NT2/D1 (cell line): Measurements from ENCODE around the gene CNIH3.

ENCODE experiments used
- DNase-seq: peaks from one replicate; pipeline ENCODE4 v3.0.0-alpha.2; 2011; ENCODE audit warnings: low read depth, low spot score
- H3K27me3 ChIP-seq: 2 replicates; pipeline ENCODE4 v1.6.0; 2011; ENCODE audit warnings: mild to moderate bottlenecking; ENCODE audit not compliant: insufficient read length, insufficient read depth
- H3K36me3 ChIP-seq: 2 replicates; pipeline ENCODE4 v1.6.1; 2011; ENCODE audit warnings: mild to moderate bottlenecking, low read length, mixed read lengths; ENCODE audit not compliant: insufficient read depth, insufficient read length
- H3K4me1 ChIP-seq: 2 replicates; pipeline ENCODE4 v1.5.1; 2011; ENCODE audit not compliant: insufficient read depth, insufficient read length
- H3K4me3 ChIP-seq: 2 replicates; pipeline ENCODE4 v1.5.1; 2011; ENCODE audit warnings: low read depth; ENCODE audit not compliant: insufficient read length
- H3K9ac ChIP-seq: 2 replicates; pipeline ENCODE4 v1.6.0; 2011; ENCODE audit warnings: low read depth; ENCODE audit not compliant: insufficient read length
- H3K9me3 ChIP-seq: 2 replicates; pipeline ENCODE4 v1.5.1; 2011; ENCODE audit warnings: mild to moderate bottlenecking, low read length; ENCODE audit not compliant: insufficient read depth
- SUZ12 ChIP-seq: IDR thresholded peaks from 2 replicates; pipeline ENCODE4 v1.6.1; 2011; ENCODE audit not compliant: insufficient read length, insufficient read depth; ENCODE audit errors: extremely low read depth
- YY1 ChIP-seq: IDR thresholded peaks from 2 replicates; pipeline ENCODE4 v1.6.1; 2011; ENCODE audit not compliant: insufficient read length, insufficient read depth
- ZNF274 ChIP-seq: IDR thresholded peaks from 2 replicates; pipeline ENCODE4 v1.6.1; 2011; ENCODE audit warnings: mild to moderate bottlenecking, low read depth, low read length

The CNIH3 gene

DNA sequence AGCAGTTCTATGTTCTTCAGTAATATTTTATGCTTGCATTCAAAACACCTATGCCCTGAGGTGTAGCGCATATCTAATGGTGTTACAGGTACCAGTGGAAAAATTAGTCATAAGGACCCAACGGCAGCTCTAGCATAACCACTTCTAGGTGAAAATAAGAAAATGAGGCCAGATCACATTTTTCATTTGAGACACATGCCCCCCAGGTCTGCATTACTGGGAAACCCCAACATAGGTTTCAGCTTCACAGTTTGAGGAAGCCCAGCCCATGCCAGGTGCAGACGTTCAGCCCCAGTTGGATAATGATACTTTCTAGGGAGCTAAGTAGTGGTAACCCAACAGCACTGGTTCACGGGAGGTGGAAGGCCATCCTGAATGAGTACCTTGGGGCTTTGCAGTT, 129.8 kb downstream of the CNIH3 start:
- Histone ChIP-seq H3K9ac (no peak overlapping the region), H3K27me3 (no peaks in the 10 kb centered on the region), H3K36me3 (peaks cover 9% of the 10 kb centered on the region), H3K9me3 (no peaks in the 10 kb centered on the region; the same call in none of the 2 replicates), H3K4me1 (no peaks in the 10 kb centered on the region), H3K4me3 (no peak overlapping the region)
- DNase-seq: no peak
- TF ChIP-seq YY1: no peak

DNA sequence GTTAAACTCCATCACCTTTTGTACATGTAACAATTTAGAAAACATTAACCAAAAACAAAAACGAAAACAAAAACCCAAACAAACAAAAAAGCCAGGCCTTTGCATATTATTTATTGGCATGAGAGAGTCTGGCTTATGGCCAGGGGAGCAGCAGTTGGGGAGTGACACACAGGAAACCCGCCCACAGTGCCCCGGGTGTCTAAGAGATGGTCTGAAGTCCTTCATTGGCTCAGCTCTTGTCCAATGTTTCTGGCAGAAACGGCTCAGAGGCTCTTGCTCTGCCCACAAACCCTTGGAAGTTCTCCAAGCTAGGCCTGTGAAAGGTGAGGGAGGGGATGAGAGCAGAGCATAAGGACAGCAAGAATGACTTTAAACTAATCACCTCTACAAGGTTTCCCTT, 131.5 kb downstream of the CNIH3 start:
- Histone ChIP-seq H3K4me1 (no peaks in the 10 kb centered on the region), H3K4me3 (no peak overlapping the region), H3K36me3 (no peaks in the 10 kb centered on the region), H3K9me3 (no peaks in the 10 kb centered on the region; the same call in none of the 2 replicates), H3K9ac (no peak overlapping the region), H3K27me3 (no peaks in the 10 kb centered on the region)
- no peak for DNase-seq
- no peak for TF ChIP-seq YY1
- TF ChIP-seq ZNF274: no peak
- TF ChIP-seq SUZ12: no peak

- Histone ChIP-seq H3K27me3 (no peaks in the 10 kb centered on the region), H3K4me1 (no peaks in the 10 kb centered on the region), H3K4me3 (no peak overlapping the region), H3K9ac (no peak overlapping the region), H3K9me3 (no peaks in the 10 kb centered on the region; the same call in none of the 2 replicates), H3K36me3 (no peaks in the 10 kb centered on the region)
- TF ChIP-seq SUZ12 (no peak), YY1 (no peak), ZNF274 (no peak)
- DNase-seq: no peak
Observed at GRCh38 chr1:224749916-224750315, 133.8 kb downstream of the CNIH3 start.

- Histone ChIP-seq H3K9ac (no peak overlapping the region), H3K4me1 (no peaks in the 10 kb centered on the region), H3K4me3 (no peak overlapping the region), H3K27me3 (no peaks in the 10 kb centered on the region), H3K9me3 (no peaks in the 10 kb centered on the region; the same call in none of the 2 replicates), H3K36me3 (no peaks in the 10 kb centered on the region)
- no peak for DNase-seq
- no peak for TF ChIP-seq YY1
- TF ChIP-seq SUZ12: no peak
- TF ChIP-seq ZNF274: no peak
Observed at GRCh38 chr1:224751624-224752311, 135.7 kb downstream of the CNIH3 start.

- H3K4me3 ChIP-seq: no peak overlapping the region
- no peaks in the 10 kb centered on the region for H3K4me1 ChIP-seq
- no peaks in the 10 kb centered on the region for H3K36me3 ChIP-seq
- no peak for TF ChIP-seq YY1
- no peak for TF ChIP-seq SUZ12
- no peak for TF ChIP-seq ZNF274
- DNase-seq: no peak
- H3K9me3 ChIP-seq: peaks cover 2% of the 10 kb centered on the region
- H3K9ac ChIP-seq: no peak overlapping the region
- no peaks in the 10 kb centered on the region for H3K27me3 ChIP-seq
Observed at GRCh38 chr1:224753491-224753890, 137.4 kb downstream of the CNIH3 start.

GRCh38 chr1:224755586-224755985, 139.5 kb downstream of the CNIH3 start:
- no peaks in the 10 kb centered on the region for H3K27me3 ChIP-seq

GRCh38 chr1:224757508-224757907, 141.4 kb downstream of the CNIH3 start:
- no peaks in the 10 kb centered on the region for H3K4me1 ChIP-seq
- H3K36me3 ChIP-seq: no peaks in the 10 kb centered on the region
- no peaks in the 10 kb centered on the region for H3K27me3 ChIP-seq
- no peak for TF ChIP-seq YY1
- TF ChIP-seq SUZ12: no peak
- no peak for TF ChIP-seq ZNF274
- peaks cover 16% of the 10 kb centered on the region for H3K9me3 ChIP-seq
- H3K9ac ChIP-seq: no peak overlapping the region
- no peak for DNase-seq
- H3K4me3 ChIP-seq: no peak overlapping the region

More at GRCh38 chr1:224755586-224755985, 139.5 kb downstream of the CNIH3 start:
- TF ChIP-seq ZNF274 (no peak), SUZ12 (no peak), YY1 (no peak)
- Histone ChIP-seq H3K9me3 (peaks cover 16% of the 10 kb centered on the region), H3K4me3 (no peak overlapping the region), H3K9ac (no peak overlapping the region), H3K36me3 (no peaks in the 10 kb centered on the region), H3K4me1 (no peaks in the 10 kb centered on the region)
- no peak for DNase-seq

DNA sequence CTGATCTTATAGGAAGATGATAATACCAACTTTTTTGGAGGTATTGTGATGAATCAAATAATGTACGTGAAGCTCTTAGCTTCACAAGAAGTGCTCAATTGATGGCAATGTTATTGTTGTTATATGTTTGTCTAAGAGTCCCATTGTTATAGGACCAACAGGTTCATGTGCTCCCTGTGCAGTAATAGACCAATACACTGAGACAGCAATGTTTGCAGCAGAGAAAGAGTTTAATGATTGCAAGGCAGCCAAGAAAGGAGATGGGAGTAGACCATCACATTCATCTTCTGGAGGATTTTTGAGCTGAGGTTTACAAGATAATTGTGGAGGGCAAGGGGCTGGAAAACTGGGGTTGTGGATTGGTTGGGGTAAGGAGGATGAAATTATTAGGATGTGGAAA, 143.0 kb downstream of the CNIH3 start:
- Histone ChIP-seq H3K27me3 (no peaks in the 10 kb centered on the region), H3K36me3 (no peaks in the 10 kb centered on the region), H3K9ac (no peak overlapping the region), H3K4me3 (no peak overlapping the region), H3K9me3 (peaks cover 16% of the 10 kb centered on the region), H3K4me1 (no peaks in the 10 kb centered on the region)
- no peak for DNase-seq
- TF ChIP-seq ZNF274 (no peak), YY1 (no peak), SUZ12 (no peak)
